ENCODE data around the gene DESI2.
"Not testable (repeated sequence)": the region's sequence is repeated elsewhere in the genome, so short reads cannot be mapped to it uniquely, and the experiment has no call there.

The DESI2 gene

GRCh38 chr1:244653439-244654107, 647 bp downstream of the DESI2 start:
- H3K4me3 ChIP-seq (ENCODE audit: low read length) = peak overlapping the region; percentile 86
- DNase-seq (ENCODE audit: low read depth, low spot score) = no peak

GRCh38 chr1:244654108-244655038, 1.4 kb downstream of the DESI2 start:
- peak overlapping the region; percentile 86 for H3K4me3 ChIP-seq (ENCODE audit: low read length)
- no peak for DNase-seq (ENCODE audit: low read depth, low spot score)

GRCh38 chr1:244655186-244655585, 2.3 kb downstream of the DESI2 start:
- no peak overlapping the region for H3K4me3 ChIP-seq (ENCODE audit: low read length)

GRCh38 chr1:244657421-244657820, 4.5 kb downstream of the DESI2 start:
- no peak overlapping the region for H3K4me3 ChIP-seq (ENCODE audit: low read length)
- no peak for DNase-seq (ENCODE audit: low read depth, low spot score)

More at GRCh38 chr1:244655186-244655585, 2.3 kb downstream of the DESI2 start:
- DNase-seq (ENCODE audit: low read depth, low spot score) = no peak

- DNase-seq (ENCODE audit: low read depth, low spot score) = no peak
- H3K4me3 ChIP-seq (ENCODE audit: low read length) = no peak overlapping the region
Measured at GRCh38 chr1:244659694-244660093, 6.8 kb downstream of the DESI2 start.

- H3K4me3 ChIP-seq (ENCODE audit: low read length) = no peak overlapping the region
- DNase-seq (ENCODE audit: low read depth, low spot score) = no peak
Measured at GRCh38 chr1:244660595-244660994, 7.7 kb downstream of the DESI2 start.

- not testable (repeated sequence) for DNase-seq (ENCODE audit: low read depth, low spot score); H3K4me3 ChIP-seq (ENCODE audit: low read length)
Measured at GRCh38 chr1:244661569-244662312, 8.8 kb downstream of the DESI2 start.

- DNase-seq (ENCODE audit: low read depth, low spot score) = no peak
- no peak overlapping the region for H3K4me3 ChIP-seq (ENCODE audit: low read length)
Measured at GRCh38 chr1:244662599-244662998, 9.7 kb downstream of the DESI2 start.

- DNase-seq (ENCODE audit: low read depth, low spot score) = no peak
- H3K4me3 ChIP-seq (ENCODE audit: low read length) = no peak overlapping the region
Measured at GRCh38 chr1:244664353-244664752, 11.4 kb downstream of the DESI2 start.

- no peak overlapping the region for H3K4me3 ChIP-seq (ENCODE audit: low read length)
- DNase-seq (ENCODE audit: low read depth, low spot score) = no peak
Measured at GRCh38 chr1:244665771-244666217, 12.9 kb downstream of the DESI2 start.

- DNase-seq (ENCODE audit: low read depth, low spot score); H3K4me3 ChIP-seq (ENCODE audit: low read length): not testable (repeated sequence)
Measured at GRCh38 chr1:244666672-244667418, 13.9 kb downstream of the DESI2 start.

GRCh38 chr1:244667797-244668196, 14.9 kb downstream of the DESI2 start:
- no peak overlapping the region for H3K4me3 ChIP-seq (ENCODE audit: low read length)
- no peak for DNase-seq (ENCODE audit: low read depth, low spot score)

GRCh38 chr1:244672946-244673682, 20.2 kb downstream of the DESI2 start:
- no peak overlapping the region for H3K4me3 ChIP-seq (ENCODE audit: low read length)
- DNase-seq (ENCODE audit: low read depth, low spot score) = no peak

GRCh38 chr1:244674446-244674845, 21.5 kb downstream of the DESI2 start:
- DNase-seq (ENCODE audit: low read depth, low spot score) = no peak
- no peak overlapping the region for H3K4me3 ChIP-seq (ENCODE audit: low read length)

- no peak for DNase-seq (ENCODE audit: low read depth, low spot score)
- no peak overlapping the region for H3K4me3 ChIP-seq (ENCODE audit: low read length)
Measured at GRCh38 chr1:244675167-244675566, 22.2 kb downstream of the DESI2 start.

GRCh38 chr1:244678697-244679096, 25.8 kb downstream of the DESI2 start:
- H3K4me3 ChIP-seq (ENCODE audit: low read length) = no peak overlapping the region
- DNase-seq (ENCODE audit: low read depth, low spot score) = no peak

GRCh38 chr1:244680667-244681066, 27.7 kb downstream of the DESI2 start:
- no peak overlapping the region for H3K4me3 ChIP-seq (ENCODE audit: low read length)
- no peak for DNase-seq (ENCODE audit: low read depth, low spot score)

- not testable (repeated sequence) for H3K4me3 ChIP-seq (ENCODE audit: low read length); DNase-seq (ENCODE audit: low read depth, low spot score)
Measured at GRCh38 chr1:244682087-244682486, 29.2 kb downstream of the DESI2 start.

Measured in Jurkat, Clone E6-1 (cell line).